ENCODE data around the gene SPINK4.

SPINK4 gene

GRCh38 chr9:33229359-33230114 is 10.4 kb upstream of the SPINK4 start:
- no peak for DNase-seq (ENCODE audit: low read depth in 2 of 2)

- DNase-seq (ENCODE audit: low read depth in 2 of 2): no peak
These were observed 9.0 kb upstream of the SPINK4 start for GRCh38 chr9:33230756-33231622.

GRCh38 chr9:33231623-33231942 is 8.4 kb upstream of the SPINK4 start:
- DNase-seq (ENCODE audit: low read depth in 2 of 2): no peak

- no peak for DNase-seq (ENCODE audit: low read depth in 2 of 2)
These were observed 7.2 kb upstream of the SPINK4 start for GRCh38 chr9:33232815-33233214.

- no peak for DNase-seq (ENCODE audit: low read depth in 2 of 2)
These were observed 6.2 kb upstream of the SPINK4 start for GRCh38 chr9:33233626-33234342.

- DNase-seq (ENCODE audit: low read depth in 2 of 2): no peak
These were observed 5.2 kb upstream of the SPINK4 start for GRCh38 chr9:33234511-33235467.

GRCh38 chr9:33236571-33236970 is 3.4 kb upstream of the SPINK4 start:
- DNase-seq (ENCODE audit: low read depth in 2 of 2): no peak

- DNase-seq (ENCODE audit: low read depth in 2 of 2): no peak
These were observed 1.3 kb downstream of the SPINK4 start for GRCh38 chr9:33241298-33241697.

- DNase-seq (ENCODE audit: low read depth in 2 of 2): no peak
These were observed 2.7 kb downstream of the SPINK4 start for GRCh38 chr9:33242609-33243134.

- no peak for DNase-seq (ENCODE audit: low read depth in 2 of 2)
These were observed 4.3 kb downstream of the SPINK4 start for GRCh38 chr9:33244137-33244784.

GRCh38 chr9:33245341-33245740 is 5.4 kb downstream of the SPINK4 start:
- DNase-seq (ENCODE audit: low read depth in 2 of 2): no peak

- DNase-seq (ENCODE audit: low read depth in 2 of 2): no peak
These were observed 6.4 kb downstream of the SPINK4 start for GRCh38 chr9:33246269-33246860.

- DNase-seq (ENCODE audit: low read depth in 2 of 2): no peak
These were observed 8.6 kb downstream of the SPINK4 start for GRCh38 chr9:33248606-33249005.

- no peak for DNase-seq (ENCODE audit: low read depth in 2 of 2)
These were observed 9.2 kb downstream of the SPINK4 start for GRCh38 chr9:33249087-33249658.

GRCh38 chr9:33249983-33250382 is 10.0 kb downstream of the SPINK4 start:
- DNase-seq (ENCODE audit: low read depth in 2 of 2): no peak

- DNase-seq (ENCODE audit: low read depth in 2 of 2): no peak
These were observed 10.6 kb downstream of the SPINK4 start for GRCh38 chr9:33250458-33250995.

GRCh38 chr9:33254211-33254610 is 14.2 kb downstream of the SPINK4 start:
- no peak for DNase-seq (ENCODE audit: low read depth in 2 of 2)

- no peak for DNase-seq (ENCODE audit: low read depth in 2 of 2)
These were observed 15.0 kb downstream of the SPINK4 start for GRCh38 chr9:33255014-33255413.

GRCh38 chr9:33255471-33255870 is 15.5 kb downstream of the SPINK4 start:
- no peak for DNase-seq (ENCODE audit: low read depth in 2 of 2)

- DNase-seq (ENCODE audit: low read depth in 2 of 2): no peak
These were observed 16.3 kb downstream of the SPINK4 start for GRCh38 chr9:33256236-33256635.
